ENCODE data around the gene SREBF1.
"Not testable (repeated sequence)": the region's sequence is repeated elsewhere in the genome, so short reads cannot be mapped to it uniquely, and the experiment has no call there.

Gene SREBF1

DNA sequence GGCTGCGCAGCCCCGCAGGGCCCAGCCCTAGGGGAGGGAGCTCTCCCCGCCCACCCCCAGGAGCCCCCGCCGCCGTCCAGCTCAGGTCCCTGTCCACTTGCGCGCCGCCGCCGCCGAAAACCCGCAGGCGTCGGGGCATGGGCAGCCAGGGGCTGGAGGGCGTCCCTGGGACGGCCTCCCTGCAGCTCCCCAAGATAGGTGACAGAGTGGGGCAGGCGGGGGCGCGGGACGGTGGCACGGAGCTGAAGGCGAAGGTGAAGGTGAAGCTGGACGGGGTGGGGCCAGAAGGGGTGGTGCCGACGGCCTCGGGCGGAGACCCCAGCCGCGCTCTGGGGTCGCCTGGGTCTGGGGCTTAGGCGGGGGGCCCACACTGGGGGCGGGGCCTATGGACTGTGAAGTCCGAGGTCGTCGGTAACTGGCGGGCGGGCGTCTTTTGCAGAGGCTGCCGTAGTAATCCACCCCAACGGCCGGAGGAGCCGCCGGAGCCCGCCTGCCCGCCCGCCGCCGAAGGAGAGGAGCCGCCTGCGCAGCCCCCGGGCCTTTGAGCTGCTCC, 27.2 kb downstream of the SREBF1 start:
- DNase-seq = no peak

GRCh38 chr17:17808706-17809432, 27.9 kb downstream of the SREBF1 start:
- DNase-seq = no peak

- not testable (repeated sequence) for DNase-seq
These were observed 28.6 kb downstream of the SREBF1 start for GRCh38 chr17:17808200-17808599.

DNA sequence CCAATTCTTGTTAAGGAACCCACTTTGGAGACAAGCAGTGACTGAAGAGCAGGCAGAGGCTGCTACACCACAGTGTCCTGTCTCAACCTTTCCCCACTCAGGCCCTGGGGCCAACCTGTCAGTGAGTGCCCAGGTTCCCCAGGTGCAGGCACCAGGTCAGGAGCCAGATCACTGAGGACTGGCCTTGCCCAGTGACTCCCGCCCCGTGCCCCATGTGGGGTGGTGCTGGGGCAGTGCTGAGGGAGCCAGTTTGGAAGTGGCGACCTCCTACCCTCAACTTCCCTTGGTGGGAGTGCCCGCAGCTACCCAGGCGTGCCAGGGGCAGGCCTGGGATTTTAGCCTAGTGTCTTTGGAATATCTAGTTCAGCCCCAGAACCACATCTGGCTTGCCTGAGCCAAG, 29.3 kb downstream of the SREBF1 start:
- DNase-seq = no peak

DNA sequence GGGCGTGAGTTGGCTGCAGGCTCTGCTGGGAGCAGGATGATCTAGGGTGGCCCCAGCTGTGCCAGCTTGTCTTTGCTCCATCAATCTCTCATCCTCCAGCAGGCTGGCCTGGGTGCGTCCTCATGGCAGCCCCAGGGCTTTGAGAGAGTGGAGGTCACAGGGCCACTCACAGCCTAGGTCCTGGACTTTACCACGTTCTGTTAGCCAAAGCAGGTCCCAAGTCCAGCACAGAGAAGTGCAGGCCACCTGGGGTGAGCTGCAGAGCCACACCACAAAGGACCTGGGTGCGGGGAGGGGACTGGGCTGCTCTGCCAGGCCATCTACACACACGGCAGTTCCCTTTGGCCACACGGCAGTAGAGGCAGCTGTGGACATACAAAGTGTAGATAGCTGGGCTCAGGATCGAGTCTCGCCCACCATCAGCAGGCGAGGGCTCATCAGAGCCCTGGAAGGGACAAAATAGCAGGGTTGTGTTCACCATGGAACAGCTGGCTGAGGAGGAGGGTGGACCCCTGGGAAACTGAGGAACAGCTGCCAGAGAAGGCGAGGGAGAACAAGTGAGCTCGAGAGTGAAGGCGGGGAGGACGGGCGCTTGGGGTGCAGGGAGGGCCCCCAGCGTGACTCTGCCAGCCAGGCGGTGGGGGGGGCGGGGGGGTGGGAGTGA, 30.0 kb downstream of the SREBF1 start:
- DNase-seq = no peak

DNA sequence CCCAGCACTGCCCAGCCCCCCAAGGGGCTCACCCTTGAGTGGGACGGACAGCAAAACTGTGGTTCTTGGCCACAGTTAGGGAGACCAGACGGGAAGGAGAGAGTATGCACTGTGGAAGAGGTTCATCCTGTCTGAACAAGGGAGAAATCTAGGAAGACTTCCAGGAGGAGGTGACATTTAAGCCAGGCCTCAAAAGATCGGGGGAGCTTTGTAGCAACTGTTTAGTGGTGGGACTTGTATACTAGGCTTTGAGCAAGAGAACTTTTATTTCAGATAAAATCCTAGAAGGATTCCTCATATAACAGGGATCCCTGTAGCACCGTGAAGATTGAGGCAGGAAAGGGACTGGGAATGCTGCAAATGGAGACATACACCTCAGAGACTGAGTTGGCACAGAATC, 30.8 kb downstream of the SREBF1 start:
- no peak for DNase-seq

DNA sequence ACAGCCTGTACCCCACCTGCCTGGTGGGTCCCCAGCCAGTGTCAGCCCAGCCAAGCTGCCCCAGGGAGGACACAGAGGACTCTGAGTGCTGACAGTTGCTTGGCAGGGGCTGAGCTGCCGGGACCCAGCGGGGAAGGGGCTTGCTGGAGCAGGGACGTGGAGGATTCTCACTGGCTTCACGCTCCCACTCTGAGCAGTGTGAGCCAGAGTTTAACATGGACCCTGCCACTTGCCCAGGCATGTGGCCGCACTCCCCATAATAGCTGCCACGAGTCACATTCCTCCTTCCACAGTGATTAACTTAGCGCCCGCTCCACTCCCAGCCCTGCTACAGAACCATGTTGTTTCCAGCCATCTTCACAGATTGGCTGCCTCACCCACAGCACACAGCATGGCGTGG, 31.2 kb downstream of the SREBF1 start:
- DNase-seq = no peak

GRCh38 chr17:17804007-17804406, 32.8 kb downstream of the SREBF1 start:
- DNase-seq = no peak

- DNase-seq = no peak
These were observed 34.8 kb downstream of the SREBF1 start for GRCh38 chr17:17801800-17802481.

DNA sequence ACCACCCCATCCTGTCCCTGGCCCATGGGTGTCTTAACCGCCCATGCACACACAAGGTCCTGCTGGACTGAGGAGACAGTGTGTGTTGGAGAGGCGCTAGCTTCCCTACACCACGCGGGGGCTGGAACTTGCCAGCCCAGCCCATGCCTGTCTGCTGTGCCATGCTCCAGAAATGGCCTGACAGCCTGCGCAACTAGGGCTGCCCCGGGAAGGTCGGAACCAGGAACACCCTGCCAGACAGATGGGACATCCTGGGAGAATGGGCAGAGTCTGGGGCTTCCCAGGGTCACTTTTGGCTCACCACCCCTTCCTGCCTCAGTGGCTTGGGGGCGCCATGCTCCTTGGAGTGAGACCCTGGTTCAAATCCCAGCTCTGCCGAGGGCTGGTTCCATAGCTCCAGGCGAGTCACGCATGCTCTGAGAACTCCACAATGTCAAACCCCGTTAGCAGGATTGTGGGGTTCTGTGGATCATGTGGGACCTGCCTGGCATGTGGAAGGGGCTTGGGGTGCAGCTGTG, 36.2 kb downstream of the SREBF1 start:
- no peak for DNase-seq

GRCh38 chr17:17798573-17799255, 38.1 kb downstream of the SREBF1 start:
- DNase-seq = no peak

- DNase-seq = no peak
These were observed 38.7 kb downstream of the SREBF1 start for GRCh38 chr17:17798010-17798556.

DNA sequence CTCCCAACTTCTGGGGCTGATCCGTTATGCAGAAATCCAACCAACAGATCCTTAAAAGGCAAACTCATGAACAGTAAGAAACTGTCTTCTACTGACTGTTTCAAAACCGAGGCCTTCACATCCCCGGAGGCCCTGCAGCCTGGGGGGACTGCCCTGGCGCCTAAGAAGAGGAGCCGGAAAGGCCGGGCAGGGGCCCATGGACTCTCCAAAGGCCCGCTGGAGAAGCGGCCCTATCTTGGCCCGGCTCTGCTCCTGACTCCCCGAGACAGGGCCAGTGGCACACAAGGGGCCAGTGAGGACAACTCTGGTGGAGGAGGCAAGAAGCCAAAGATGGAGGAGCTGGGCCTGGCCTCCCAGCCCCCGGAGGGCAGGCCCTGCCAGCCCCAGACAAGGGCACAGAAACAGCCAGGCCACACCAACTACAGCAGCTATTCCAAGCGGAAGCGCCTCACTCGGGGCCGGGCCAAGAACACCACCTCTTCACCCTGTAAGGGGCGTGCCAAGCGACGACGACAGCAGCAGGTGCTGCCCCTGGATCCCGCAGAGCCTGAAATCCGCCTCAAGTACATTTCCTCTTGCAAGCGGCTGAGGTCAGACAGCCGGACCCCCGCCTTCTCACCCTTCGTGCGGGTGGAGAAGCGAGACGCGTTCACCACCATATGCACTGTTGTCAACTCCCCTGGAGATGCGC, 39.5 kb downstream of the SREBF1 start:
- DNase-seq = no peak

GRCh38 chr17:17796787-17797061, 40.1 kb downstream of the SREBF1 start:
- no peak for DNase-seq

DNA sequence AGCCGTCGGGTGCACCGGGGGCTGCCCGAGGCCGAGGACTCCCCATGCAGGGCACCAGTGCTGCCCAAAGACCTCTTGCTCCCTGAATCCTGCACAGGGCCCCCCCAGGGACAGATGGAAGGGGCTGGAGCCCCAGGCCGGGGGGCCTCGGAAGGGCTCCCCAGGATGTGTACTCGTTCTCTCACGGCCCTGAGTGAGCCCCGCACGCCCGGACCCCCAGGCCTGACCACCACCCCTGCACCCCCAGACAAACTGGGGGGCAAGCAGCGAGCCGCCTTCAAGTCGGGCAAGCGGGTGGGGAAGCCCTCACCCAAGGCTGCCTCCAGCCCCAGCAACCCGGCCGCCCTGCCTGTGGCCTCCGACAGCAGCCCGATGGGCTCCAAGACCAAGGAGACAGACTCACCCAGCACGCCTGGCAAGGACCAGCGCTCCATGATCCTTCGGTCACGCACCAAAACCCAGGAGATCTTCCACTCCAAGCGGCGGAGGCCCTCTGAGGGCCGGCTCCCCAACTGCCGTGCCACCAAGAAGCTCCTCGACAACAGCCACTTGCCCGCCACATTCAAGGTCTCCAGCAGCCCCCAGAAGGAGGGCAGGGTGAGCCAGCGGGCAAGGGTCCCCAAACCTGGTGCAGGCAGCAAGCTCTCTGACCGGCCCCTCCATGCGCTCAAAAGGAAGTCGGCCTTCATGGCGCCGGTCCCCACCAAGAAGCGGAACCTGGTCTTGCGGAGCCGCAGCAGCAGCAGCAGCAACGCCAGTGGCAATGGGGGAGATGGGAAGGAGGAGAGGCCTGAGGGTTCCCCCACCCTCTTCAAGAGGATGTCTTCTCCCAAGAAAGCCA, 40.6 kb downstream of the SREBF1 start:
- DNase-seq = no peak

- no peak for DNase-seq
These were observed 41.5 kb downstream of the SREBF1 start for GRCh38 chr17:17795296-17795695.

GRCh38 chr17:17794382-17794781, 42.4 kb downstream of the SREBF1 start:
- no peak for DNase-seq

- DNase-seq = no peak
These were observed 43.2 kb downstream of the SREBF1 start for GRCh38 chr17:17793378-17794214.

GRCh38 chr17:17792551-17793377, 44.0 kb downstream of the SREBF1 start:
- peak; percentile 80 for DNase-seq

All from fibroblast of skin of right quadriceps (primary cell).